Measurements from ENCODE around the gene MYH9. TPM values are rescaled to one million over a fixed set of nuclear protein-coding genes. Genes with fewer than 3 reads are reported as not detected.

The MYH9 gene
- total RNA-seq, 2 donors from 2014 or later = 521 to 691 TPM

GRCh38 chr22:36323855-36324331 lies 63.9 kb downstream of the MYH9 start:
- peaks cover 47 to 65% of the 10 kb centered on the region in 2 donors for H3K36me3 Mint-ChIP-seq
- no peaks in the 10 kb centered on the region for H3K9me3 Mint-ChIP-seq
- ATAC-seq = no peak
- peak overlapping the region in 1 of 2 donors; percentile 83 for H3K27ac Mint-ChIP-seq
- DNase-seq (ENCODE audit: low spot score in 2 of 2) = no peak

- DNase-seq (ENCODE audit: low spot score in 2 of 2) = no peak
- Mint-ChIP-seq H3K36me3 (peaks cover 42 to 59% of the 10 kb centered on the region in 2 donors), H3K27ac (peak overlapping the region; percentile 79 to 83), H3K9me3 (no peaks in the 10 kb centered on the region)
- ATAC-seq = no peak
These were observed 64.4 kb downstream of the MYH9 start for GRCh38 chr22:36323182-36323854.

DNA sequence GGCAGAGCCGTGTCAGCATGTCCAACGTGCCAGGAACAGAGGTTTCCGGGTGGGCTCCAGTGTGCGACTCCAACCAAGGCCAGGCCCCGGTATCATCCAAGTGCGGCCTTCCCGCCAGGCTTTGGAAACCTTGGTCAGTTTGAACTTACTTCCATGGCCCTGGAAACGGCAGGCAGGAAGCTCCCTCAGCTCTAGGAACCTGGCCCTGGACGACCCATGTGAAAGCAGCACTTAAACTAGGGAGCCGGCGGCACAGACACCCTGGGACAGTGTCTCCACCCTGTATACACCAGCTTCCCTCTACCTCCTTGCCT lies 65.2 kb downstream of the MYH9 start:
- no peak for DNase-seq (ENCODE audit: low spot score in 2 of 2)
- no peaks in the 10 kb centered on the region for H3K9me3 Mint-ChIP-seq
- peaks cover 40 to 51% of the 10 kb centered on the region in 2 donors for H3K36me3 Mint-ChIP-seq
- peak overlapping the region in 1 of 2 donors; percentile 79 for H3K27ac Mint-ChIP-seq
- ATAC-seq = no peak

DNA sequence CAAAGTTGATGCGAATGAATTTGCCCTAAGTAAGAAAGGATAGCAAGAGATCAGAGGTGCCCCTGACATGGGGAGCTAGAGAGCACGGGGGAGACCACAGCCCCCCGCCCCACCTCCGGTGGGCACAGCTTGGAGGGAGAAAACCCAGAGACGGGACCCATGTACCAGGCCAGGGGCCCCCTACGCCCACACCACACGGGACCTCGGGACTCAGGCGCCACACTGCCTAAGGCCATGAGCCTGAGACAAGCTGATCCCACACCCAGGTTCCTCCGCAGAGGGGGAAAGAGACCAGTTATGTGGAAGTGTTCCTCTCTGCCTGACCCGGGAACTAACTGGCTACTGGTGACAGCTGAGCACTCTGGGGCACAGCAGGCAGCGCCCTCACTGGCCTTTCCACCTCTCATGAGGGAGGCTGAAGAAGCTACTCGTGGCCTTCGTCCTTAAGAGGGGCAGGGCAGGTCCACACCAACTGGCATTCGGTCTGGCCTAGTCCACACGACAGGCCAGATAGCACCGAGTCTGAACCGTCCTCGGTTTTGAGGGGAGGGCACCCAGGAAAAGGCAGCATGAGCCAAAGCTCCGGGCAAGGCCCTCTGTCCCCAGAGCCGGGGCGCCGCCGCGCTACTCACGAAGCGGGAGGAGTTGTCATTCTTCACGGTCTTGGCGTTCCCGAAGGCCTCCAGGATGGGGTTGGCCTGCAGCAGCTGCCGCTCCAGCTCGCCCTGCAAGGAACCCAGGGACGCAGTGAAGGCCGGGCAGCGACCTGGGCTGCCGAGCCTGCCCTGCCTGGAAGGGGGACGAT lies 65.8 kb downstream of the MYH9 start:
- Mint-ChIP-seq H3K9me3 (no peaks in the 10 kb centered on the region), H3K27ac (peak overlapping the region; percentile 74 to 84), H3K36me3 (peaks cover 42 to 51% of the 10 kb centered on the region in 2 donors)
- peak in 1 of 2 donors; percentile 5 for ATAC-seq
- DNase-seq (ENCODE audit: low spot score in 2 of 2) = no peak

DNA sequence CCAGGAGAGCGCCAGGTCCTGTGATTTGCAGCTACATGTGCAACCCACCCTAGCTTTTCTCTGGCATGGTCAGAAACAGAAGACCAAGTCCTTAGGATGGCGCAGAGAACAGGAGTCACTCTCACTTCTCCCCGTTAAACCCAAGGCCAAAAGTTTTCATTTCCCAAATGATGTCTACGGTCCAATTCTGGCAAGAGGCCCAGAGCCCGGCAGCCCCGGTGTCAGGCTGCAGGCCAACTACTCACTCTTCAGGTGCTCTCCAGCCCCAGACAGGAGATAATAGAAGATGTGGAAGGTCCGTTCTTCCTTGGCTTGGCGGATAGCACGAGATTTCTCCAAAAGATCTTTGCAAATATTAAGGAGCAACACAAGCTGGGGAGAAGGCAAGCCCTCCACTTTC lies 67.2 kb downstream of the MYH9 start:
- peaks cover 32 to 43% of the 10 kb centered on the region in 2 donors for H3K36me3 Mint-ChIP-seq
- DNase-seq (ENCODE audit: low spot score in 2 of 2) (no peak), ATAC-seq (no peak)
- no peaks in the 10 kb centered on the region for H3K9me3 Mint-ChIP-seq
- H3K27ac Mint-ChIP-seq = peak overlapping the region; percentile 74 to 95

GRCh38 chr22:36319595-36320497 lies 67.9 kb downstream of the MYH9 start:
- Mint-ChIP-seq H3K9me3 (no peaks in the 10 kb centered on the region), H3K36me3 (peaks cover 30 to 44% of the 10 kb centered on the region in 2 donors), H3K27ac (peak overlapping the region; percentile 74 to 81)
- ATAC-seq (no peak), DNase-seq (ENCODE audit: low spot score in 2 of 2) (no peak)

DNA sequence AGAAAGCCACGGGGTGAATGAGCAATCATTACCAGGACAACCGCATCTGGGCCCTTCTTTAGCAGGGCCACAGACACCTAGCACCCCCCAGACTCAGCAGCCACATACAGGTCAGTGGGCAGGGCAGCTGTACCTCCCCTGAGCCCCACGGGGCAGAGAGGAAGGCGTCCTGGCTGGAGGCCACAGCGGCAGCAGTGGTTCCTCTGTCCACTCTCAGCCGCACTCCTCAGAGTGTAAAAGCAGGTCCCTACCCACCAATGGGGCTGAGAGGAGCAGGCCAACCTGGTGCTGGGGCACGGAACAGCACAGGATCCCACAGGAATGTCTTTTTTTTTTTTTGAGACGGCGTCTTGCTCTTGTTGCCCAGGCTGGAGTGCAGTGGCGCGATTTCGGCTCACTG lies 69.3 kb downstream of the MYH9 start:
- DNase-seq (ENCODE audit: low spot score in 2 of 2) (no peak), ATAC-seq (peak; percentile 11 to 23)
- Mint-ChIP-seq H3K9me3 (no peaks in the 10 kb centered on the region), H3K27ac (peak overlapping the region; percentile 83 to 94), H3K36me3 (peaks cover 37 to 50% of the 10 kb centered on the region in 2 donors)

- Mint-ChIP-seq H3K36me3 (peaks cover 30 to 44% of the 10 kb centered on the region in 2 donors), H3K27ac (peak overlapping the region; percentile 83 to 94), H3K9me3 (no peaks in the 10 kb centered on the region)
- no peak for DNase-seq (ENCODE audit: low spot score in 2 of 2)
- peak; percentile 3 to 16 for ATAC-seq
These were observed 70.0 kb downstream of the MYH9 start for GRCh38 chr22:36317658-36318271.

- Mint-ChIP-seq H3K9me3 (no peaks in the 10 kb centered on the region), H3K36me3 (peaks cover 39 to 46% of the 10 kb centered on the region in 2 donors), H3K27ac (peak overlapping the region; percentile 83 to 94)
- ATAC-seq = no peak
- DNase-seq (ENCODE audit: low spot score in 2 of 2) = no peak
These were observed 71.3 kb downstream of the MYH9 start for GRCh38 chr22:36316419-36316818.

- no peaks in the 10 kb centered on the region for H3K9me3 Mint-ChIP-seq
- no peak for ATAC-seq
- peak overlapping the region in 1 of 2 donors; percentile 62 for H3K27ac Mint-ChIP-seq
- H3K36me3 Mint-ChIP-seq = peaks cover 34 to 40% of the 10 kb centered on the region in 2 donors
- DNase-seq (ENCODE audit: low spot score in 2 of 2) = no peak
These were observed 72.4 kb downstream of the MYH9 start for GRCh38 chr22:36315325-36315724.

DNA sequence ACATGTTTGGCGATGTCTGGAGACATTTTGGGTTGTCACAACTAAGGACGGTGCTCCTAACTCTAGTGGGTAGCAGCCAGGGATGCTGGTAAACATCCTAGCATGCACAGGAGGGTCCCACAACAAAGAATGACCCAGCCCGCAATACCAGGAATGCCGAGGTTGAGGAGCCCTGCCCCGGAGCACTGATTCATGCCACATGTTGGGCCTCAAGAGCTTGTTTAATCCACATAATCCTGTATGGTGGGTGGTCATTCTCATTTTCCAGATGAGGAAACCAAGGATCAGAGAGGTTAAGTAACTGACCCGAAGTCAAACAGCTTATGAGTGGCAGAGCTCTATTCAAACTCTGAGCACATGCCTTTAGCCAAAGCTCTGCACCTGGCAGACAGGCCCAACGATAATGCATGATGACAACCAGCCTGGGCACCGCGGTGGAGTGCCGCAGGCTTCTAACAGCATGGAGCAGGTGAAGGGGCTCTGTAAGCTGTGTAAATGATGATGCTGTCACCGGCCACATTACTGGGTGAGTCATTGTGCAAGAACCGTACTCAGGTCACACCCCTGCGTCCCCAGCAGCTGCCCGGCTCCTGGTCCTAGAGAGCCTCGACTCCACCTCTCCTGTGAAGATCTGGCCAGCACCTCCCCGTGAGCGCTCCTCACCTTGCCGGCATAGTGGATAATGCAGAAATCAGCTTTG lies 76.2 kb downstream of the MYH9 start:
- Mint-ChIP-seq H3K9me3 (no peaks in the 10 kb centered on the region), H3K36me3 (peaks cover 25 to 42% of the 10 kb centered on the region in 2 donors), H3K27ac (peak overlapping the region in 1 of 2 donors; percentile 70)
- DNase-seq (ENCODE audit: low spot score in 2 of 2) = no peak
- ATAC-seq = peak in 1 of 2 donors; percentile 12

GRCh38 chr22:36308880-36309279 lies 78.9 kb downstream of the MYH9 start:
- peak overlapping the region; percentile 65 to 94 for H3K27ac Mint-ChIP-seq
- DNase-seq (ENCODE audit: low spot score in 2 of 2) = no peak
- ATAC-seq = no peak
- no peaks in the 10 kb centered on the region for H3K9me3 Mint-ChIP-seq
- H3K36me3 Mint-ChIP-seq = peaks cover 34 to 42% of the 10 kb centered on the region in 2 donors

DNA sequence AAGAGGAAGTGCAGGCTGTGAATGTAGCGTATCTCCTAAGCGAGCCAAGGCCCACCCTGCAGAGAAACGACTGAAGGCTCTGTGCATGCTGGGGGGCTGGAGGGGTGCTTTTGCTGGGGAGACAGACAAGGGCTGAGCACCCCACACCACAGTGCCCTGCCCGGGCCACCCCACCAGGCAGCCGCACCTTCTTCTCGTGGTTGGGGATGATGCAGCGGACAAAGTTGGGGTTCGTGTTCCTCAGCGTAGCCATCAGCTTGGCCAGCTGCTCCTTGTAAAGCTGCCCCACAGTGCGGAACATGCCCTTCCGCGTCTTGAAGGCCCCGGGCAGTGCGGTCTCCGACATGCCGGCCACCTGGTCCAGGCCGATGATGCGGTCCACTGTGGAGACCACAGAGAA lies 81.5 kb downstream of the MYH9 start:
- no peaks in the 10 kb centered on the region for H3K9me3 Mint-ChIP-seq
- ATAC-seq (no peak), DNase-seq (ENCODE audit: low spot score in 2 of 2) (no peak)
- H3K27ac Mint-ChIP-seq = peak overlapping the region in 1 of 2 donors; percentile 8
- H3K36me3 Mint-ChIP-seq = peaks cover 31 to 41% of the 10 kb centered on the region in 2 donors

GRCh38 chr22:36305813-36306212 lies 82.0 kb downstream of the MYH9 start:
- DNase-seq (ENCODE audit: low spot score in 2 of 2) = no peak
- H3K36me3 Mint-ChIP-seq = peaks cover 35 to 45% of the 10 kb centered on the region in 2 donors
- no peak for ATAC-seq
- peak overlapping the region; percentile 8 to 90 for H3K27ac Mint-ChIP-seq
- no peaks in the 10 kb centered on the region for H3K9me3 Mint-ChIP-seq

GRCh38 chr22:36304429-36304828 lies 83.3 kb downstream of the MYH9 start:
- peak overlapping the region; percentile 25 to 50 for H3K27ac Mint-ChIP-seq
- no peak for DNase-seq (ENCODE audit: low spot score in 2 of 2)

GRCh38 chr22:36303874-36304273 lies 83.9 kb downstream of the MYH9 start:
- Mint-ChIP-seq H3K9me3 (no peaks in the 10 kb centered on the region), H3K27ac (peak overlapping the region; percentile 25 to 50), H3K36me3 (peaks cover 41 to 50% of the 10 kb centered on the region in 2 donors)
- no peak for DNase-seq (ENCODE audit: low spot score in 2 of 2)
- ATAC-seq = no peak

More at GRCh38 chr22:36304429-36304828, 83.3 kb downstream of the MYH9 start:
- no peak for ATAC-seq
- Mint-ChIP-seq H3K36me3 (peaks cover 44 to 52% of the 10 kb centered on the region in 2 donors), H3K9me3 (no peaks in the 10 kb centered on the region)

All from activated naive CD4-positive, alpha-beta T cell treated with anti-CD3 and anti-CD28 coated beads, Interleukin-2, amount 50 U/mL, for 72 hours (primary cell).